IgD-negative memory B cell (primary cell): ENCODE measurements around the gene CFAP90. TPM values are rescaled to one million over a fixed set of nuclear protein-coding genes. Genes with fewer than 3 reads are reported as not detected.

Experiments used
- H3K27ac Mint-ChIP-seq, 3 donors: one replicate each; pipeline ENCODE4 v1.8.0; 2020 to 2022; ENCODE audit warnings: mild to moderate bottlenecking in 3 of 3, mixed read lengths in 3 of 3, moderate library complexity in 1 of 3
- H3K27me3 Mint-ChIP-seq: one replicate; pipeline ENCODE4 v1.8.0; 2021; ENCODE audit warnings: mixed read lengths
- H3K36me3 Mint-ChIP-seq: one replicate; pipeline ENCODE4 v1.8.0; 2020; ENCODE audit warnings: mild to moderate bottlenecking, mixed read lengths
- H3K4me1 Mint-ChIP-seq, 3 donors: one replicate each; pipeline ENCODE4 v1.8.0; 2020 to 2022; ENCODE audit warnings: mixed read lengths in 3 of 3, mild to moderate bottlenecking in 1 of 3
- H3K4me3 Mint-ChIP-seq, 4 donors: one replicate each; pipeline ENCODE4 v1.8.0; 2020 to 2022; ENCODE audit warnings: mild to moderate bottlenecking in 4 of 4, mixed read lengths in 4 of 4, moderate library complexity in 3 of 4
- H3K9me3 Mint-ChIP-seq, 3 donors: one replicate each; pipeline ENCODE4 v1.8.0; 2020 to 2021; ENCODE audit warnings: mixed read lengths in 3 of 3, mild to moderate bottlenecking in 1 of 3
- polyA plus RNA-seq: library from polyadenylated mRNA; unstranded; fragments of 300-500 nt; fragmentation: Illumina TruSeq; gene quantifications from one replicate; pipeline ENCODE4 v1.2.3, GENCODE V29; 2021

The CFAP90 gene
- polyA plus RNA-seq, 1 donor from 2014 or later = not detected

GRCh38 chr5:7874639-7875038 lies 23.7 kb upstream of the CFAP90 start:
- H3K36me3 Mint-ChIP-seq = peaks cover 5% of the 10 kb centered on the region
- H3K4me1 Mint-ChIP-seq = peaks cover 41 to 42% (median 41%) of the 10 kb centered on the region in 3 donors
- H3K27me3 Mint-ChIP-seq = no peaks in the 10 kb centered on the region
- no peak overlapping the region for H3K4me3 Mint-ChIP-seq
- no peak overlapping the region for H3K27ac Mint-ChIP-seq
- H3K9me3 Mint-ChIP-seq = no peaks in the 10 kb centered on the region

GRCh38 chr5:7873216-7873615 lies 22.3 kb upstream of the CFAP90 start:
- peaks cover 8% of the 10 kb centered on the region for H3K36me3 Mint-ChIP-seq
- H3K9me3 Mint-ChIP-seq = no peaks in the 10 kb centered on the region
- H3K27me3 Mint-ChIP-seq = no peaks in the 10 kb centered on the region
- peaks cover 44 to 46% (median 44%) of the 10 kb centered on the region in 3 donors for H3K4me1 Mint-ChIP-seq
- H3K27ac Mint-ChIP-seq = peak overlapping the region; percentile 36 to 88 (median 65)
- H3K4me3 Mint-ChIP-seq = peak overlapping the region; percentile 41 to 88 (median 72)

- peak overlapping the region; percentile 41 to 88 (median 72) for H3K4me3 Mint-ChIP-seq
- peak overlapping the region; percentile 36 to 88 (median 79) for H3K27ac Mint-ChIP-seq
- no peaks in the 10 kb centered on the region for H3K9me3 Mint-ChIP-seq
- peaks cover 47 to 50% (median 49%) of the 10 kb centered on the region in 3 donors for H3K4me1 Mint-ChIP-seq
- H3K36me3 Mint-ChIP-seq = peaks cover 9% of the 10 kb centered on the region
- no peaks in the 10 kb centered on the region for H3K27me3 Mint-ChIP-seq
Observed at GRCh38 chr5:7872517-7873130, 21.7 kb upstream of the CFAP90 start.

- Mint-ChIP-seq H3K9me3 (no peaks in the 10 kb centered on the region), H3K36me3 (peaks cover 12% of the 10 kb centered on the region), H3K27me3 (no peaks in the 10 kb centered on the region), H3K4me1 (peaks cover 47 to 54% (median 53%) of the 10 kb centered on the region in 3 donors), H3K27ac (peak overlapping the region; percentile 11 to 79 (median 59)), H3K4me3 (peak overlapping the region in 2 of 4 donors; percentile 82 to 94)
Observed at GRCh38 chr5:7871653-7872052, 20.7 kb upstream of the CFAP90 start.

DNA sequence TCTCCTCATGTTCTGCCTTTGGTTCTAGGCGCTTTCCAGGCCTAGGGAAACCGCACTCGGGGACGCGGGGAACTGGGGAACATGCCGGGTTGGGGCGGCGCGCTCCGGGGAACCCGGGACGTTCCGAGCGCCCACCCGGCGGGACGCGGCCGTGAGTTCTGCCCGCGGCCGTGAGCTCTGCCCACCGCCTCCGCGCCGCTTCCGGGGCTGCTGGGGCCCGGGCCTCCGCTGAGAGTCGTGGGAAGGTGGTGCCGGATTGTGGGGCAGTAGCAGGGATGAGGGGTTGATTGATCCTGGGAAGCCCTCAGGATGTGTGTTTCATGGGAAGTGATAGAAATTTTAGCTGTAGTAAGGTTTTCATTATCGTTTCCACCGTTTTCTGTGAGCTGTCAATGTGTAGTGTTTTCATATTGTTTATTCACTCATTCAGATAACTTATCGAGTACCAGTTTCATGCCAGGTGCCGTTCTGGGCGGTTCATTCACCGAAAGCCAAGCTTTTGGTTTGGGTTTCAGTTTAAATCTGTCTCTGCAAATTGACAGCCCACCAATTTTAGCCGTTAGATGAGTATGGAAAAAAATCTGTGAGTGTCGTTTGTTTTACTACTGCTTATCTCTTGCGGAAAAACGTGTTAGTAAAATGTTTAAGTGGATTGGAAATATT lies 18.7 kb upstream of the CFAP90 start:
- Mint-ChIP-seq H3K27me3 (no peaks in the 10 kb centered on the region), H3K9me3 (no peaks in the 10 kb centered on the region), H3K4me3 (peak overlapping the region; percentile 91 to 97 (median 94)), H3K4me1 (peaks cover 55 to 60% (median 55%) of the 10 kb centered on the region in 3 donors), H3K36me3 (peaks cover 9% of the 10 kb centered on the region), H3K27ac (peak overlapping the region; percentile 68 to 82 (median 75))

DNA sequence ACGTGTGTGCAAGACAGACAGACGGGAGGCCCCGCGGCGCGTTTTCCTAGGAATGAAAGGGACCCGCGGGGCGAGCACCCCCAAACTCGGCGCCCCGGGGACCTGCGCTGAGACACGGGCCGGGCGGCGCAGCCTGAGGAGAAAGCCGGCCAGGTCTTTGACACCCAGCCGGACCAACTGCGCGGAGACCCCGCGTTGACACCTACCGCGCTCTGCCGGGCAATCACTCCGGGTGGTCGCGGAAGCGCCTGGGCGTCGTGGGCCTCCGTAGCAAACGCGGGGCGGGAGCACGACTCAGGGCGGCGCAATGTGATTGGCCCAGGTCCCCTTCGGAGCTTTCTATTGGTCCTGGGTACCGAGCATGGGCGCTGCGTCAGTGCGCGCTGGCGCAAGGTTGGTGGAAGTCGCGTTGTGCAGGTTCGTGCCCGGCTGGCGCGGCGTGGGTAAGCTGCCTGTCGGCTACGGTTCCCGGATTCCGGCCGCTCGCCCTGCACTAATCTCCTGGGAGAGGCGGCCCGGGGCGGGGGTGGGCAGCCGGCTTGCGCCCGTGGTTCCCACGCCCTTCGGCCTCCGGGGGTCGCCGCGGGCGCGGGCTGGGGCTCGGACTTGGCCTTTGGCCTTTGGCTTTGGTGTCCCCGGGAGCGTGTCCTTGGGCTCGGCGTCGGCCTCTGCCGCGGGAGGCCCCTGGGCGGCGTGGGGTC lies 18.0 kb upstream of the CFAP90 start, which contains the start of the genes FASTKD3 and MTRR:
TSS of gene FASTKD3 (minus strand) at position 259 of the 701 bp plus-strand sequence. CDS start 948 bp downstream, outside the sequence.
TSS of gene MTRR (plus strand) at position 376 of the 701 bp plus-strand sequence. CDS start 1,647 bp downstream, outside the sequence.
- peak within 1 kb of the TSS; percentile 68 to 92 (median 77) for H3K27ac Mint-ChIP-seq
- peaks cover 7% of the 10 kb centered on the region for H3K36me3 Mint-ChIP-seq
- H3K4me1 Mint-ChIP-seq = peaks cover 53 to 58% (median 53%) of the 10 kb centered on the region in 3 donors
- H3K9me3 Mint-ChIP-seq = no peaks in the 10 kb centered on the region
- H3K4me3 Mint-ChIP-seq = peak within 1 kb of the TSS; percentile 91 to 99 (median 94)
- no peaks in the 10 kb centered on the region for H3K27me3 Mint-ChIP-seq

DNA sequence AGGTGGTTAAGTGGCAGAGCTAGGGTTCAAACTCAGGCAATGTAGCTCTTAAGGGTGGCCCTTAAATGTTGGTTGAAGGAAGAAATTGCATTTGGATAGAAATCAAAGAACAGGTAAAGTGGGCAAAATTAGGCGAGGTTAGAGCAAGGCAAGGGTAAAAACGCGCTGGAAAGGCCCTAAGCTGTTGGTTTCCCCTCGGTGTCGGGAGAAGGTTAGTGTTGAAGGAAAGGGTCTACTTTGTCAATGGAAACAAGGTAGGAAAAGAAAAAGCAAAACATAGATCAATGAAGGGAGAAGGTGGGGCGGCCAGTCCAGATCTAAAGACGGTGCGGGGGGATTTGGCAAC lies 17.5 kb upstream of the CFAP90 start:
- H3K9me3 Mint-ChIP-seq = no peaks in the 10 kb centered on the region
- H3K36me3 Mint-ChIP-seq = peaks cover 7% of the 10 kb centered on the region
- peak overlapping the region; percentile 91 to 99 (median 94) for H3K4me3 Mint-ChIP-seq
- no peaks in the 10 kb centered on the region for H3K27me3 Mint-ChIP-seq
- H3K27ac Mint-ChIP-seq = peak overlapping the region; percentile 68 to 92 (median 77)
- H3K4me1 Mint-ChIP-seq = peaks cover 49 to 53% (median 53%) of the 10 kb centered on the region in 3 donors

GRCh38 chr5:7867260-7867659 lies 16.3 kb upstream of the CFAP90 start:
- Mint-ChIP-seq H3K4me3 (peak overlapping the region in 3 of 4 donors; percentile 8 to 94 (median 91)), H3K4me1 (peaks cover 40 to 43% (median 43%) of the 10 kb centered on the region in 3 donors), H3K9me3 (no peaks in the 10 kb centered on the region), H3K36me3 (peaks cover 11% of the 10 kb centered on the region), H3K27ac (peak overlapping the region in 1 of 3 donors; percentile 26), H3K27me3 (no peaks in the 10 kb centered on the region)

DNA sequence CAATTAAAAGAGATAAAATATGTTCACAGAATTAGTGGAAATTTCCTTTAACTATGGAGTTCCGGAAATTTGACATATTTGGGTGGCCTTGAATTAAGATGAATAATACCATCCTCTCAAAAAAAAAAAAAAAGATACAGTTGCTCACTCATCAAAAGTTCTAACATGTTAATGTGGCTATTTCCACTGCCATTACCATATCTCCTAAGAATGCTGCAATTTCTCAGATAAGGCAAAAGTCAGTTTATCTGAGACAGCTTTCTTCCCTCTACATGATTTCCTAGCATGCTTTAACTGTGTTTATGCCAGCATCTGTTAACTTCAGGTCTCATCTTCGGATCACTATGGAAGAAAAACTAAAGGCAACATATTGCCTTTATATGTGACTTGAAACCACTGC lies 15.3 kb upstream of the CFAP90 start:
- H3K27me3 Mint-ChIP-seq = no peaks in the 10 kb centered on the region
- H3K27ac Mint-ChIP-seq = no peak overlapping the region
- H3K36me3 Mint-ChIP-seq = peaks cover 11% of the 10 kb centered on the region
- H3K4me1 Mint-ChIP-seq = peaks cover 32 to 34% (median 33%) of the 10 kb centered on the region in 3 donors
- peak overlapping the region in 1 of 4 donors; percentile 94 for H3K4me3 Mint-ChIP-seq
- no peaks in the 10 kb centered on the region for H3K9me3 Mint-ChIP-seq

DNA sequence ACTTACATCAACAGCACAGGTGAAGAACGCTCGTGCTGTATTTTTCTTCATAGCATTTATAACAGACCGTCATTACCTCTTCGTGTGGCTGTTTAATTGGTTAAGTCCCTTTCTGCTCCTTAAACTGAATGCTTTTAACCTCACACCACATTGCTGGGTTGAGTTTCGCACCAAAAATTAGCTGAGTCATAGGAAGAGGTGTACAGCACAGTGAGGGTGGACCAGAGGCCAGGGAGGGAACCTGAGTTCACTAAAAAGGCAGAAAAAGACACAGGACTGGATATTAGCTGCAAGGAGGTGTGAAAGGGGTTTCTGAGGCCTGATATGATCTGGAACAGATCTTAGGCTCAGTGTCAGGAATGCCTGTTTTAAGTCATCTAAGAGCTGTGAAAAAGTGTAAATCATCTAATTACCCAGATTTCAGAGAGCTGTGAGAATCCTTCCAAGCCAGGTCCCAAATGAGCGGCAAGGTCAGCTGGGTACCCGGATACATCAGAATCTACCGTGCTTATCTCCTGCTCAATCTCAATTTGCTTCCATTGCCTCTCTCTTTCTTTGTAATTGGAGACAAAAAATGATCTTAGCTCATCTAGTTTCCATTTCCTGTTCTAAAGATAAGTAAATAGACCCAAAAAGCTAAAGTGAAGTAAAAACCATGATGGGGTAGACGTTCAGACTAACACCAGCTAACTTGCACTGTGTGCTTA lies 7.1 kb upstream of the CFAP90 start:
- H3K4me1 Mint-ChIP-seq = peaks cover 1 to 3% (median 2%) of the 10 kb centered on the region in 3 donors
- no peaks in the 10 kb centered on the region for H3K27me3 Mint-ChIP-seq
- no peak overlapping the region for H3K4me3 Mint-ChIP-seq
- peaks cover 7% of the 10 kb centered on the region for H3K36me3 Mint-ChIP-seq
- H3K27ac Mint-ChIP-seq = no peak overlapping the region
- peaks cover 0 to 3% (median 1%) of the 10 kb centered on the region in 3 donors for H3K9me3 Mint-ChIP-seq

DNA sequence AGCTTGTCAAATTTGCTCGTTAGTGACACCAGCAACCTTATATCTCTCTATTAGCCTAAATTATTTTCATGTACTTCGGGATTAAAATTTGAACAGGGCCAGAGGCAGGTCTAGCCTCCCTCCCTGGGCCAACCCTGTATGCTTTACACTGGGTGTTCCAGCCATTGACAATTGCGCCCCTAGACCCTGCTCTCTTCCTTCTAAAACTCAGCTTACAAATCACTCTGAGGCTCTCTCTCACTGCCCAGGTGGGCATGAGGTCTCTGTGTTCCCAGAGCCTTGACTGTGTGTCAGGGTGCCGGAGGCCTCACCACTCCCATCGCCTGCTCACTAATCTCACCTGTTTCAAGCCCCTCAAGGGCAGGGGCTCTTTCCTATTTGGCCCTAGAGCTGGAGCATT lies 6.4 kb upstream of the CFAP90 start:
- peaks cover 2% of the 10 kb centered on the region for H3K27me3 Mint-ChIP-seq
- peaks cover 2% of the 10 kb centered on the region for H3K36me3 Mint-ChIP-seq
- H3K27ac Mint-ChIP-seq = no peak overlapping the region
- H3K9me3 Mint-ChIP-seq = peaks cover 0 to 4% (median 1%) of the 10 kb centered on the region in 3 donors
- peaks cover 4 to 10% (median 6%) of the 10 kb centered on the region in 3 donors for H3K4me1 Mint-ChIP-seq
- no peak overlapping the region for H3K4me3 Mint-ChIP-seq

- H3K4me1 Mint-ChIP-seq = peaks cover 4 to 10% (median 7%) of the 10 kb centered on the region in 3 donors
- H3K36me3 Mint-ChIP-seq = peaks cover 2% of the 10 kb centered on the region
- H3K27ac Mint-ChIP-seq = no peak overlapping the region
- peak overlapping the region in 1 of 4 donors; percentile 40 for H3K4me3 Mint-ChIP-seq
- H3K9me3 Mint-ChIP-seq = peaks cover 0 to 4% (median 3%) of the 10 kb centered on the region in 3 donors
- H3K27me3 Mint-ChIP-seq = peaks cover 3% of the 10 kb centered on the region
Observed at GRCh38 chr5:7856855-7857254, 5.9 kb upstream of the CFAP90 start.

DNA sequence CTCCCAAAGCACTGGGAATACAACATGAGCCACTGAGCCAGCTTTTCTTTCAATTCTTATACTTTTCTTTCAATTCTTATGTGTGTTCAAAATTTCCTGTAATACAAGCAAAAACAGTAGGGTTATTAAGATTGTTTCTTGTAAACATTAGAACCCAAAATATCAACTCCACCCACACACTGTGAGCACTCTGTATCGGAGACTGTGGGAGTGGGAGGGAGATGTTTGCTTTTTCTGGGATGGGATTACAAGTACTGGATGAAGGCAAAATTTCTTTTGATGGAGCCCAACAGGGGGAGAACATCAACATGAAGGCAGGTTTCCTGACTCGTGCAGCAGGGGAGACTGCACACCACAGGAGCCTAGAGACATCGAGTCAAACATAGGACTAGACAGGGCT lies 4.7 kb upstream of the CFAP90 start:
- Mint-ChIP-seq H3K4me3 (no peak overlapping the region), H3K36me3 (peaks cover 2% of the 10 kb centered on the region), H3K27me3 (peaks cover 8% of the 10 kb centered on the region), H3K4me1 (peaks cover 4 to 10% (median 9%) of the 10 kb centered on the region in 3 donors), H3K27ac (no peak overlapping the region), H3K9me3 (peaks cover 0 to 5% (median 4%) of the 10 kb centered on the region in 3 donors)

- Mint-ChIP-seq H3K27me3 (peaks cover 22% of the 10 kb centered on the region), H3K36me3 (peaks cover 2% of the 10 kb centered on the region), H3K4me1 (peaks cover 9 to 10% (median 9%) of the 10 kb centered on the region in 3 donors), H3K9me3 (peaks cover 0 to 5% (median 4%) of the 10 kb centered on the region in 3 donors), H3K27ac (no peak overlapping the region), H3K4me3 (peak overlapping the region in 2 of 4 donors; percentile 28 to 73)
Observed at GRCh38 chr5:7852988-7853387, 2.1 kb upstream of the CFAP90 start.
